ENCODE data around the gene GREB1. TPM values are rescaled to one million over a fixed set of nuclear protein-coding genes. Genes with fewer than 3 reads are reported as not detected.

Gene GREB1
- polyA plus RNA-seq, 1 donor from 2014 or later, result 17.2 TPM

- Histone ChIP-seq H3K9me2 (ENCODE audit: insufficient read depth, low read length) (no peaks in the 10 kb centered on the region), H3K27ac (ENCODE audit: low read length) (no peak overlapping the region), H2AFZ (ENCODE audit: low read depth, low read length) (no peak overlapping the region), H3K9me3 (ENCODE audit: low read length) (no peaks in the 10 kb centered on the region), H4K20me1 (ENCODE audit: insufficient read depth) (no peaks in the 10 kb centered on the region), H3K4me3 (ENCODE audit: low read length) (no peak overlapping the region), H3K4me2 (ENCODE audit: low read length) (no peak overlapping the region), H3K27me3 (ENCODE audit: insufficient read depth, low read depth, low read length) (no peaks in the 10 kb centered on the region), H3K79me2 (replicated peaks; ENCODE audit: insufficient read depth, low read length) (no peaks in the 10 kb centered on the region), H3K36me3 (ENCODE audit: insufficient read depth, low read length) (peaks cover 4% of the 10 kb centered on the region), H3K9ac (ENCODE audit: low read length) (no peak overlapping the region), H3F3A (ENCODE audit: insufficient read depth, low read length, poor library complexity, severe bottlenecking) (no peaks in the 10 kb centered on the region)
- TF ChIP-seq EZH2 (IDR thresholded peaks at IDR 0.05; ENCODE audit: borderline replicate concordance, insufficient read depth, low read length, poor library complexity, severe bottlenecking), result no peak
Measured at GRCh38 chr2:11550302-11550701, 16.5 kb downstream of the GREB1 start.

GRCh38 chr2:11550901-11551568 is 17.2 kb downstream of the GREB1 start:
- Histone ChIP-seq H4K20me1 (ENCODE audit: insufficient read depth) (no peaks in the 10 kb centered on the region), H2AFZ (ENCODE audit: low read depth, low read length) (no peak overlapping the region), H3K36me3 (ENCODE audit: insufficient read depth, low read length) (peaks cover 4% of the 10 kb centered on the region), H3F3A (ENCODE audit: insufficient read depth, low read length, poor library complexity, severe bottlenecking) (no peaks in the 10 kb centered on the region), H3K79me2 (replicated peaks; ENCODE audit: insufficient read depth, low read length) (no peaks in the 10 kb centered on the region), H3K9ac (ENCODE audit: low read length) (no peak overlapping the region), H3K9me3 (ENCODE audit: low read length) (no peaks in the 10 kb centered on the region), H3K27me3 (ENCODE audit: insufficient read depth, low read depth, low read length) (no peaks in the 10 kb centered on the region), H3K9me2 (ENCODE audit: insufficient read depth, low read length) (no peaks in the 10 kb centered on the region), H3K27ac (ENCODE audit: low read length) (no peak overlapping the region), H3K4me2 (ENCODE audit: low read length) (no peak overlapping the region), H3K4me3 (ENCODE audit: low read length) (no peak overlapping the region)
- TF ChIP-seq EP300 (conservative IDR thresholded peaks at IDR 0.05; ENCODE audit: poor library complexity, severe bottlenecking) (no peak), RAD21 (conservative IDR thresholded peaks at IDR 0.05) (no peak), REST (IDR thresholded peaks at IDR 0.05; ENCODE audit: borderline replicate concordance) (no peak), POLR2AphosphoS5 (IDR thresholded peaks at IDR 0.05) (no peak), MXI1 (conservative IDR thresholded peaks at IDR 0.05; ENCODE audit: poor library complexity, severe bottlenecking) (no peak), TAF1 (IDR thresholded peaks at IDR 0.05; ENCODE audit: low read depth) (no peak), CTCF (IDR thresholded peaks at IDR 0.05; ENCODE audit: poor library complexity, severe bottlenecking) (no peak), EZH2 (IDR thresholded peaks at IDR 0.05; ENCODE audit: borderline replicate concordance, insufficient read depth, low read length, poor library complexity, severe bottlenecking) (no peak), SMC3 (conservative IDR thresholded peaks at IDR 0.05; ENCODE audit: poor library complexity) (no peak)

Measured in neural cell (in vitro differentiated cells).